ENCODE measurements around the gene PTCH2. TPM values are rescaled to one million over a fixed set of nuclear protein-coding genes. Genes with fewer than 3 reads are reported as not detected.

PTCH2 gene
- total RNA-seq, 1 experiment from 2014 or later, result 0.79 TPM

GRCh38 chr1:44885406-44885805, 42.4 kb upstream of the PTCH2 start:
- no peak for DNase-seq
- Histone ChIP-seq H3T11ph (ENCODE audit: low read length) (no peak overlapping the region), H3K23ac (ENCODE audit: insufficient read length, low read depth, low read length) (no peak overlapping the region), H2BK20ac (ENCODE audit: low read depth, low read length, poor library complexity, severe bottlenecking) (no peak overlapping the region), H3K79me1 (ENCODE audit: insufficient read depth, low read depth, low read length, poor library complexity, severe bottlenecking) (no peaks in the 10 kb centered on the region), H3K56ac (ENCODE audit: insufficient read length, low read depth, low read length) (no peak overlapping the region), H2BK12ac (ENCODE audit: insufficient read length, low read depth, low read length) (no peak overlapping the region), H4K20me1 (ENCODE audit: control insufficient read depth, insufficient read depth, insufficient read length) (no peaks in the 10 kb centered on the region), H4K8ac (replicated peaks; ENCODE audit: insufficient read length, low read depth, low read length) (no peak overlapping the region), H3K4me1 (ENCODE audit: insufficient read depth, low read length) (no peaks in the 10 kb centered on the region), H3K27ac (ENCODE audit: insufficient read length, low read depth, low read length) (no peak overlapping the region), H2AK5ac (ENCODE audit: insufficient read length, low read length) (no peak overlapping the region), H4K91ac (ENCODE audit: insufficient read length, low read depth, low read length) (no peak overlapping the region), H2BK5ac (ENCODE audit: insufficient read length, low read length) (no peak overlapping the region), H3K9ac (ENCODE audit: extremely low read depth, insufficient read length, low read length) (no peak overlapping the region), H2AFZ (ENCODE audit: low read length) (no peak overlapping the region), H3K9me3 (ENCODE audit: control insufficient read depth, low read depth, low read length) (peaks cover 25% of the 10 kb centered on the region), H3K4ac (ENCODE audit: low read depth, low read length) (no peak overlapping the region), H3K14ac (ENCODE audit: insufficient read depth, low read length) (no peak overlapping the region), H2BK15ac (ENCODE audit: low read depth, low read length) (no peak overlapping the region), H3K18ac (ENCODE audit: insufficient read length, low read depth, low read length) (no peak overlapping the region), H3K4me2 (ENCODE audit: insufficient read depth, insufficient read length, low read length) (no peak overlapping the region), H3K79me2 (ENCODE audit: insufficient read depth, low read length) (no peaks in the 10 kb centered on the region), H4K5ac (ENCODE audit: insufficient read length, low read depth, low read length) (no peak overlapping the region), H3K27me3 (ENCODE audit: insufficient read depth, low read length) (no peaks in the 10 kb centered on the region), H3K23me2 (ENCODE audit: insufficient read length, low read depth, low read length, poor library complexity, severe bottlenecking) (no peaks in the 10 kb centered on the region), H2BK120ac (ENCODE audit: low read depth, low read length, poor library complexity, severe bottlenecking) (no peak overlapping the region)
- TF ChIP-seq, protein P1, sequence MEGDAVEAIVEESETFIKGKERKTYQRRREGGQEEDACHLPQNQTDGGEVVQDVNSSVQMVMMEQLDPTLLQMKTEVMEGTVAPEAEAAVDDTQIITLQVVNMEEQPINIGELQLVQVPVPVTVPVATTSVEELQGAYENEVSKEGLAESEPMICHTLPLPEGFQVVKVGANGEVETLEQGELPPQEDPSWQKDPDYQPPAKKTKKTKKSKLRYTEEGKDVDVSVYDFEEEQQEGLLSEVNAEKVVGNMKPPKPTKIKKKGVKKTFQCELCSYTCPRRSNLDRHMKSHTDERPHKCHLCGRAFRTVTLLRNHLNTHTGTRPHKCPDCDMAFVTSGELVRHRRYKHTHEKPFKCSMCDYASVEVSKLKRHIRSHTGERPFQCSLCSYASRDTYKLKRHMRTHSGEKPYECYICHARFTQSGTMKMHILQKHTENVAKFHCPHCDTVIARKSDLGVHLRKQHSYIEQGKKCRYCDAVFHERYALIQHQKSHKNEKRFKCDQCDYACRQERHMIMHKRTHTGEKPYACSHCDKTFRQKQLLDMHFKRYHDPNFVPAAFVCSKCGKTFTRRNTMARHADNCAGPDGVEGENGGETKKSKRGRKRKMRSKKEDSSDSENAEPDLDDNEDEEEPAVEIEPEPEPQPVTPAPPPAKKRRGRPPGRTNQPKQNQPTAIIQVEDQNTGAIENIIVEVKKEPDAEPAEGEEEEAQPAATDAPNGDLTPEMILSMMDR (conservative IDR thresholded peaks at IDR 0.05), result no peak
- no peaks in the 10 kb centered on the region for H3K27me3 Mint-ChIP-seq (ENCODE audit: low read depth)
- no CpG with 5 or more reads among the region's 6 CpGs for WGBS (ENCODE audit: extremely low coverage, insufficient read length, low lambda C conversion rate)
- peaks cover 44 to 61% of the 10 kb centered on the region in 2 experiments for H3K9me3 Mint-ChIP-seq
- H3K36me3 Mint-ChIP-seq (ENCODE audit: insufficient read depth in 1 of 3, low read depth in 3 of 3), result peaks cover 61 to 66% (median 63%) of the 10 kb centered on the region in 3 experiments
- no peak overlapping the region for H3K27ac Mint-ChIP-seq
- H3K4me3 Mint-ChIP-seq, result no peak overlapping the region
- H3K4me1 Mint-ChIP-seq, result peaks cover 10 to 11% of the 10 kb centered on the region in 2 experiments
